SK-N-SH treated with all-trans-retinoic acid at 6 μM for 48 hours (cell line): ENCODE measurements around the gene PTPRN2.

Experiments used
- ATAC-seq: fragments of 200-7000 bp; cut with Tn5 transposase; 3 replicates; pipeline ENCODE4 v1.9.1; 2020; ENCODE audit warnings: mild to moderate bottlenecking, moderate library complexity
- ARNTL ChIP-seq: fragments of 450-650 bp; formaldehyde crosslinking; IDR thresholded peaks from 2 replicates; pipeline ENCODE4 v1.5.0; 2020; ENCODE audit warnings: low read depth, mild to moderate bottlenecking, moderate library complexity, borderline replicate concordance
- BACH2 ChIP-seq: fragments of 250-450 bp; sonication (Bioruptor Pico); IDR thresholded peaks from 2 replicates; pipeline ENCODE4 v1.9.0; 2021; ENCODE audit warnings: mild to moderate bottlenecking, borderline replicate concordance
- CSDC2 ChIP-seq: fragments of 250-450 bp; sonication (Bioruptor Pico); IDR thresholded peaks from 2 replicates; pipeline ENCODE4 v1.5.0; 2020; ENCODE audit warnings: mild to moderate bottlenecking, moderate library complexity
- ESRRG ChIP-seq: fragments of 250-450 bp; sonication (Bioruptor Pico); IDR thresholded peaks from 2 replicates; pipeline ENCODE4 v1.6.1; 2021; ENCODE audit warnings: mild to moderate bottlenecking
- GLIS3 ChIP-seq: fragments of 250-450 bp; sonication (Bioruptor Pico); IDR thresholded peaks from 2 replicates; pipeline ENCODE4 v1.5.0; 2020; ENCODE audit warnings: mild to moderate bottlenecking, moderate library complexity
- ISL1 ChIP-seq: fragments of 250-450 bp; sonication (Bioruptor Pico); IDR thresholded peaks from 2 replicates; pipeline ENCODE4 v2.1.2; 2022; ENCODE audit warnings: mild to moderate bottlenecking, moderate library complexity
- OSR1 ChIP-seq: fragments of 250-450 bp; sonication (Bioruptor Pico); IDR thresholded peaks from 2 replicates; pipeline ENCODE4 v1.8.0; 2022; ENCODE audit warnings: moderate library complexity, mild to moderate bottlenecking, inconsistent platforms
- PPARA ChIP-seq: fragments of 250-450 bp; sonication (Bioruptor Pico); IDR thresholded peaks from 2 replicates; pipeline ENCODE4 v1.5.0; 2020; ENCODE audit warnings: mild to moderate bottlenecking, borderline replicate concordance
- SNAI2 ChIP-seq: fragments of 250-450 bp; sonication (Bioruptor Pico); IDR thresholded peaks from 2 replicates; pipeline ENCODE4 v1.5.0; 2020; ENCODE audit warnings: mild to moderate bottlenecking, moderate library complexity
- TCF4 ChIP-seq: fragments of 250-450 bp; sonication (Bioruptor Pico); IDR thresholded peaks from 2 replicates; pipeline ENCODE4 v1.8.0; 2021; ENCODE audit warnings: mild to moderate bottlenecking, moderate library complexity, borderline replicate concordance
- ZC3H10 ChIP-seq: fragments of 250-450 bp; sonication (Bioruptor Pico); IDR thresholded peaks from 2 replicates; pipeline ENCODE4 v1.5.1; 2021; ENCODE audit warnings: mild to moderate bottlenecking, moderate library complexity
- ZFP3 ChIP-seq: fragments of 250-450 bp; sonication (Bioruptor Pico); IDR thresholded peaks from 2 replicates; pipeline ENCODE4 v1.5.0; 2020; ENCODE audit warnings: mild to moderate bottlenecking, moderate library complexity
- ZFP30 ChIP-seq: fragments of 450-650 bp; formaldehyde crosslinking; IDR thresholded peaks from 2 replicates; pipeline ENCODE4 v1.5.0; 2022; ENCODE audit warnings: mild to moderate bottlenecking, moderate library complexity
- ZNF565 ChIP-seq: fragments of 450-650 bp; formaldehyde crosslinking; conservative IDR thresholded peaks from 2 replicates; pipeline ENCODE4 v1.5.0; 2020; ENCODE audit warnings: low read depth, mild to moderate bottlenecking, moderate library complexity
- ZNF70 ChIP-seq: fragments of 450-650 bp; formaldehyde crosslinking; IDR thresholded peaks from 2 replicates; pipeline ENCODE4 v1.5.0; 2020; ENCODE audit warnings: mild to moderate bottlenecking, moderate library complexity
- ZNF8 ChIP-seq: fragments of 450-650 bp; formaldehyde crosslinking; IDR thresholded peaks from 2 replicates; pipeline ENCODE4 v1.5.0; 2020; ENCODE audit warnings: mild to moderate bottlenecking, moderate library complexity
- TF ChIP-seq, protein P1 (sequence below): fragments of 250-450 bp; sonication (Bioruptor Pico); IDR thresholded peaks from 2 replicates; pipeline ENCODE4 v1.8.0; 2021; ENCODE audit warnings: low read depth, mild to moderate bottlenecking, moderate library complexity, borderline replicate concordance
- TF ChIP-seq, protein P2 (sequence below): fragments of 250-450 bp; sonication (Bioruptor Pico); IDR thresholded peaks from 2 replicates; pipeline ENCODE4 v1.5.1; 2020; ENCODE audit warnings: low read depth, mild to moderate bottlenecking, moderate library complexity
- TF ChIP-seq, protein P3 (sequence below): fragments of 250-450 bp; sonication (Bioruptor Pico); IDR thresholded peaks from 2 replicates; pipeline ENCODE4 v1.5.0; 2020; ENCODE audit warnings: mild to moderate bottlenecking, moderate library complexity

Gene PTPRN2

DNA sequence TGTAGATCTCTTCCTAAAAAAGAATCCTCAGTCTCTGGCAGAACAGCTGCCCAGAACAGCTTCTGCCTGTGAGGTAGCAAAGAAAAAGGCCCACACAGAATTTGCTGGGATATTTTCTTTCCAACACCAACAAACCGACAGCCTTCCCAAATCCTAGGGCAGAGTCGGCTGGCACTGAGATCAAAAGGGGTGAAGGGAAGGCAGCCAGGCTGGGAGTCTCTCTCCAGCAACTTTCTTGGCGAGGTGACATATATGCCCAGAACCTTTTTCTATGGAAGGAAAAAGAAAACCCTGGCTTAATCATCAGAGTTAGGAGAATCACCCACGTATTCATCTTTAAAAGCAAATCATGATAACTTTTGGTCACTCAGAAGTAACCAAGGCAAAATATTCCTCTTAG lies 971.2 kb downstream of the PTPRN2 start:
- TF ChIP-seq ARNTL (CRISPR knock-in tag) (no peak), ZC3H10 (no peak)
- TF ChIP-seq, all 23 proteins: peak for 0
- no peak for ATAC-seq

DNA sequence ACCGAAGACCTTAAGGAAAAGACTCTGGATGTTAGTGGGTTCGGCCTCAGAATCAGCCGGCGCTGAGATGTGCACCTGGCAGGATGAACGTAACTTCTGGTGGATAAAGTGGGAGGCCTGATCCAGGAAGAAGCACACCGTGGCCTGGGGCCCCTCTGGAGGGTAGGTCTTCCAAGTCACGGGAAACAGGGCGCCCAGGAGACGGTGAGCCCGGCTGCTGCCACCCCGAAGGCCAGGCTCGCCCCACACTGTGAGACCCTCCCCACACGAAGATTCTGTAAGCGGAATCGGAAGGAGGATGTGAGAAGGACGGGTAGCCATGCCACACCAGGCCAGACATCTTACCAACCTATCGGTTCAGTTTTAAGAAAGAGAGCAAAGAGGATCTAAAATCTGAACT lies 971.8 kb downstream of the PTPRN2 start:
- no peak for TF ChIP-seq ZFP3 (CRISPR knock-in tag)
- TF ChIP-seq TCF4: no peak
- no peak for TF ChIP-seq OSR1 (CRISPR knock-in tag)
- TF ChIP-seq, protein P1, sequence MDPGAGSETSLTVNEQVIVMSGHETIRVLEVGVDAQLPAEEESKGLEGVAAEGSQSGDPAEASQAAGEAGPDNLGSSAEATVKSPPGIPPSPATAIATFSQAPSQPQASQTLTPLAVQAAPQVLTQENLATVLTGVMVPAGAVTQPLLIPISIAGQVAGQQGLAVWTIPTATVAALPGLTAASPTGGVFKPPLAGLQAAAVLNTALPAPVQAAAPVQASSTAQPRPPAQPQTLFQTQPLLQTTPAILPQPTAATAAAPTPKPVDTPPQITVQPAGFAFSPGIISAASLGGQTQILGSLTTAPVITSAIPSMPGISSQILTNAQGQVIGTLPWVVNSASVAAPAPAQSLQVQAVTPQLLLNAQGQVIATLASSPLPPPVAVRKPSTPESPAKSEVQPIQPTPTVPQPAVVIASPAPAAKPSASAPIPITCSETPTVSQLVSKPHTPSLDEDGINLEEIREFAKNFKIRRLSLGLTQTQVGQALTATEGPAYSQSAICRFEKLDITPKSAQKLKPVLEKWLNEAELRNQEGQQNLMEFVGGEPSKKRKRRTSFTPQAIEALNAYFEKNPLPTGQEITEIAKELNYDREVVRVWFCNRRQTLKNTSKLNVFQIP (CRISPR knock-in tag): no peak
- TF ChIP-seq ZNF70 (CRISPR knock-in tag): no peak
- no peak for TF ChIP-seq ZC3H10
- TF ChIP-seq, protein P2, sequence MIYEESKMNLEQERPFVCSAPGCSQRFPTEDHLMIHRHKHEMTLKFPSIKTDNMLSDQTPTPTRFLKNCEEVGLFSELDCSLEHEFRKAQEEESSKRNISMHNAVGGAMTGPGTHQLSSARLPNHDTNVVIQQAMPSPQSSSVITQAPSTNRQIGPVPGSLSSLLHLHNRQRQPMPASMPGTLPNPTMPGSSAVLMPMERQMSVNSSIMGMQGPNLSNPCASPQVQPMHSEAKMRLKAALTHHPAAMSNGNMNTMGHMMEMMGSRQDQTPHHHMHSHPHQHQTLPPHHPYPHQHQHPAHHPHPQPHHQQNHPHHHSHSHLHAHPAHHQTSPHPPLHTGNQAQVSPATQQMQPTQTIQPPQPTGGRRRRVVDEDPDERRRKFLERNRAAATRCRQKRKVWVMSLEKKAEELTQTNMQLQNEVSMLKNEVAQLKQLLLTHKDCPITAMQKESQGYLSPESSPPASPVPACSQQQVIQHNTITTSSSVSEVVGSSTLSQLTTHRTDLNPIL: no peak
- no peak for ATAC-seq

DNA sequence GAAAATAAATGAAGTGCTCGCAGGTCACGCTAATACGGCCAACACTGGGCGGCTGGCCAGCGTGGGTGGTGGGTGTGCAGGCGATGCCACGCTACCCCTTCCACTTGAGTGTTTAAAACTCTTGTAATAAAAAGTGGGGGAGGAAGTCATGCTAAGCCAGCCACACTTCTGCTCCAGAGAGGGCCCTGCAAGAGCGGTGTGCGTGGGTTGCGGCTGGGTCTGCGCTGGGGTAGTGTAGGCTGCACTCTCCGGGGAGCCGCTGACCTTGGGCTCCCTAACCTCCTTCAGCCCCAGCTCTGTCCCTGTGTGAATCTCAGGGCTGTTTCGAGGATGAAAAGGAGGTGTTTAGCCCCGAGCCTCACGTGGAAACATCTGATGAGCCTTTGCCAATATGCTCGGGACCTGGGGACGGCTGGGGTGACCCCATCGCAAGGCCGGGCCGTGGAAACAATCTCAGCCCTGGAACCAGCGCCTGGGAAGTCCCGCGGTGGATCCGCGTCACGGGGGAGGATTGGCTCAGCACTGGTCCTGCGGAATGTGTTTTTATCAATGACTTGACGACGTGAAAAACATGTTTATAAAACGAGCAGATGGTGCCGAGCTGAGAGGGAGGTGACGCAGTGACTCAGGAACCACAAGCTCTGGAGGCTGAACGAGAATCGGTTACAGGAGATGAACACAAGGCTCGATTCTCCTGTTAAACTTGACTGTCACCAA lies 972.4 kb downstream of the PTPRN2 start:
- ATAC-seq: no peak
- TF ChIP-seq PPARA (no peak), ZNF565 (CRISPR knock-in tag) (no peak), ZNF70 (CRISPR knock-in tag) (no peak)
- TF ChIP-seq, protein P1 (CRISPR knock-in tag): no peak

DNA sequence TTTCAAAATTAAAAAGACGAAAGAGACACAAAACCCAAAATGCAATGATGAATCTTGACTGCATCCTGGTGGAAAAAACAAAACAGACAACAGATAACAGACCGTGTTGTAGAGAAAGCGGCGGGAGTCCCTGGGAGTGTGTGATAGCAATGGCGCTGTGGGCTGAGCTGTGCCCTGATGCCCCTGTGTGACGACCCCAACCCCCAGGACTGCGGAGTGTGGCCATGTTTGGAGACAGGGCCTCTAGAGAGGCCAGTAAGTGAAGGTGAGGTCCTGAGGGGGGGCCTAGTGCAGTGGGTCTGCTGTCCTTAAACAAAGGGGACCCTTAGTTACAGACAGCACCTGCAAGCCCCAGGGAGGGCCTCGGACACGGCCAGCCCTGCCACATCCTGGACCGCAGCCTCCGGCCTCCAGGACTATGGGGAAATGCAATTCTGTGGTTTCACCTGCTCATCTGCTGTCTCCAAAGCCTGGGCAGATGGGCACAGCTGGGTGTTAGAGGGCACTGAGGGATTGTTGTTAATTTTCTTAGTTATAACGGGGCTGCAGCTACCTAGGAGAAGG lies 973.1 kb downstream of the PTPRN2 start:
- ATAC-seq: no peak
- TF ChIP-seq TCF4 (no peak), ARNTL (CRISPR knock-in tag) (no peak)

DNA sequence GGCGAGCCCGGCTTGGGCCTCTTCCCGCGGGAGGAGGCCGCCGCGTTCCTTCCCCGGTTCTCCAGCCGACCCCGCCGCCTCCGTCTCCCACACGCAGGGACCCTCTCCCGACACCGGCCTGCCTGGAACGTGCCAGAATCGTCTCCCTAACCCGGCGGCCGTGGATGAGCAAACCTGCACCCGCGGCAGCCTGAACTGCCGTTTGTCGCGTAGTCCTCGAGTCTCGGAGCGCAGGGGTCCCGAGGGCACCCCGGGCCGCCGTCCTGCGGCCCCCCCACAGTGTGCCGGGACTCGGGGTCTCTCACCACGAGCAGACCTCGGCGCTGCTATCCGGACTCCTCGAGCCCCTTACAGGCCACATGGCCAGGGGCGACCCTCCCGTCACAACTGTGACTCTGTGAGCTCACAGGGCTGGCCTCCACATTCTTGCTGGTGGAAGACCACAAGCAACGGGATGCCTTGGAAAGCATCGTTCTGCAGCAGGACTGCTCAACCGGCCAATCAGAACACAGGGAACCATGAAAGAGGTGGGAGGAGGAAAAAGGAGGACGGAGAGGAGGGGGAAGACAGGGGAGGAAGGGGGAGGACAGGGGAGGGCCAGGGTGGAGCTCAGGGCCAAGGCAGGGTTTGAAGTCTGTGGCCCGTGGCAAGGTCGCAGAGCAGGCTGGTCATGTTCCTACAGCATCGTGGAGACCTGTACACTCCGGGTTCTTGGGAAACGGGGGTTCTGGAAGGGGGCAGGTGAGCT lies 973.9 kb downstream of the PTPRN2 start:
- no peak for ATAC-seq
- no peak for TF ChIP-seq BACH2 (CRISPR knock-in tag)
- TF ChIP-seq GLIS3: no peak
- TF ChIP-seq CSDC2 (CRISPR knock-in tag): no peak
- TF ChIP-seq PPARA: no peak
- no peak for TF ChIP-seq ZNF8 (CRISPR knock-in tag)
- TF ChIP-seq, protein P1 (CRISPR knock-in tag): no peak
- TF ChIP-seq, protein P3, sequence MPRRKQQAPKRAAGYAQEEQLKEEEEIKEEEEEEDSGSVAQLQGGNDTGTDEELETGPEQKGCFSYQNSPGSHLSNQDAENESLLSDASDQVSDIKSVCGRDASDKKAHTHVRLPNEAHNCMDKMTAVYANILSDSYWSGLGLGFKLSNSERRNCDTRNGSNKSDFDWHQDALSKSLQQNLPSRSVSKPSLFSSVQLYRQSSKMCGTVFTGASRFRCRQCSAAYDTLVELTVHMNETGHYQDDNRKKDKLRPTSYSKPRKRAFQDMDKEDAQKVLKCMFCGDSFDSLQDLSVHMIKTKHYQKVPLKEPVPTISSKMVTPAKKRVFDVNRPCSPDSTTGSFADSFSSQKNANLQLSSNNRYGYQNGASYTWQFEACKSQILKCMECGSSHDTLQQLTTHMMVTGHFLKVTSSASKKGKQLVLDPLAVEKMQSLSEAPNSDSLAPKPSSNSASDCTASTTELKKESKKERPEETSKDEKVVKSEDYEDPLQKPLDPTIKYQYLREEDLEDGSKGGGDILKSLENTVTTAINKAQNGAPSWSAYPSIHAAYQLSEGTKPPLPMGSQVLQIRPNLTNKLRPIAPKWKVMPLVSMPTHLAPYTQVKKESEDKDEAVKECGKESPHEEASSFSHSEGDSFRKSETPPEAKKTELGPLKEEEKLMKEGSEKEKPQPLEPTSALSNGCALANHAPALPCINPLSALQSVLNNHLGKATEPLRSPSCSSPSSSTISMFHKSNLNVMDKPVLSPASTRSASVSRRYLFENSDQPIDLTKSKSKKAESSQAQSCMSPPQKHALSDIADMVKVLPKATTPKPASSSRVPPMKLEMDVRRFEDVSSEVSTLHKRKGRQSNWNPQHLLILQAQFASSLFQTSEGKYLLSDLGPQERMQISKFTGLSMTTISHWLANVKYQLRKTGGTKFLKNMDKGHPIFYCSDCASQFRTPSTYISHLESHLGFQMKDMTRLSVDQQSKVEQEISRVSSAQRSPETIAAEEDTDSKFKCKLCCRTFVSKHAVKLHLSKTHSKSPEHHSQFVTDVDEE (CRISPR knock-in tag): no peak
- TF ChIP-seq ZNF70 (CRISPR knock-in tag): no peak
- TF ChIP-seq ESRRG: no peak
- TF ChIP-seq ZFP30 (CRISPR knock-in tag): no peak
- no peak for TF ChIP-seq OSR1 (CRISPR knock-in tag)
- TF ChIP-seq ZNF565 (CRISPR knock-in tag): no peak
- no peak for TF ChIP-seq ISL1
- TF ChIP-seq, protein P2: no peak
- TF ChIP-seq SNAI2 (CRISPR knock-in tag): no peak
- TF ChIP-seq ARNTL (CRISPR knock-in tag): no peak
